AG04450 (cell line): ENCODE data around the gene ALG12. TPM values are rescaled to one million over a fixed set of nuclear protein-coding genes. Genes with fewer than 3 reads are reported as not detected.

ENCODE experiments used
- CTCF ChIA-PET: fragments of 300-600, 350-600 bp; formaldehyde crosslinking; extraction: SDS; loops from one replicate; lab custom pipeline; 2022; ENCODE audit warnings: antibody characterized with exemption, inconsistent platforms; lab: Charles Lee
- POLR2A ChIA-PET: fragments of 350-600 bp; formaldehyde crosslinking; extraction: SDS; loops from one replicate; lab custom pipeline; 2021; ENCODE audit warnings: antibody characterized with exemption, inconsistent platforms; lab: Yijun Ruan, JAX
- DNase-seq: peaks from one replicate; pipeline ENCODE4 v3.0.0-alpha.2; 2011; ENCODE audit warnings: low read depth, low spot score
- H3K27ac ChIP-seq: one replicate; pipeline ENCODE4 v1.5.1; 2012; ENCODE audit warnings: low read depth, low read length, control low read depth
- H3K27me3 ChIP-seq: one replicate; pipeline ENCODE4 v1.6.0; 2012; ENCODE audit warnings: low read length; ENCODE audit not compliant: control insufficient read depth, insufficient read depth
- H3K4me3 ChIP-seq: 2 replicates; pipeline ENCODE4 v1.5.1; 2011; ENCODE audit warnings: mild to moderate bottlenecking, low read depth, low read length, control low read depth
- H3K9me3 ChIP-seq: 2 replicates; pipeline ENCODE4 v1.5.1; 2012; ENCODE audit warnings: low read length; ENCODE audit not compliant: control insufficient read depth, insufficient read depth
- CTCF ChIP-seq: IDR thresholded peaks from 2 replicates; pipeline ENCODE4 v1.5.1; 2011; ENCODE audit warnings: low read depth, low read length, control low read depth, inconsistent platforms
- polyA plus RNA-seq: library from polyadenylated mRNA; depleted of rRNA; stranded (reverse); fragments of >200 nt; gene quantifications from 2 replicates; pipeline ENCODE4 v1.2.3, GENCODE V29; 2011; rRNA removed
- small RNA-seq: library from RNA; depleted of rRNA; stranded (forward); fragments of <200 nt; gene quantifications from one replicate; pipeline ENCODE3, GENCODE V24; 2012; ENCODE audit warnings: low read depth; ENCODE audit not compliant: insufficient read length

ALG12 gene
- polyA plus RNA-seq, 1 experiment = 5.6 TPM

GRCh38 chr22:49850959-49851802, 67.1 kb downstream of the ALG12 start:
- DNase-seq = no peak
- peaks cover 46% of the 10 kb centered on the region for H3K27me3 ChIP-seq
- TF ChIP-seq CTCF = no peak
- no peak overlapping the region for H3K4me3 ChIP-seq
- POLR2A ChIA-PET = no interaction called here
- peaks cover 5% of the 10 kb centered on the region; the same call in 1 of the 2 replicates for H3K9me3 ChIP-seq
- CTCF ChIA-PET = no interaction called here
- no peak overlapping the region for H3K27ac ChIP-seq

Small RNA genes lying within 50 kb of the gene (small RNA-seq; reads per million reads assigned to genes)
- not detected for gene MIR6821

Other genes starting within 250 kb of the ALG12 start
- gene BRD1, start 90.6 kb downstream of the ALG12 start, polyA plus RNA-seq = 4.6 and 6.0 TPM in 2 replicates
- gene ZBED4, start 64.6 kb downstream of the ALG12 start, polyA plus RNA-seq = 6.3 and 7.5 TPM in 2 replicates
- 31.6 and 35.4 TPM in 2 replicates for gene CRELD2, start 196 bp upstream of the ALG12 start, polyA plus RNA-seq
- gene PIM3, start 42.3 kb upstream of the ALG12 start, polyA plus RNA-seq = 6.1 and 8.2 TPM in 2 replicates
- not detected in 2 replicates for gene IL17REL, start 94.3 kb upstream of the ALG12 start, polyA plus RNA-seq
- not detected in 2 replicates for gene TTLL8, start 139.9 kb upstream of the ALG12 start, polyA plus RNA-seq
- 0.15 and 0.27 TPM in 2 replicates for gene MLC1, start 167.0 kb upstream of the ALG12 start, polyA plus RNA-seq
- 4.2 and 4.6 TPM in 2 replicates for gene MOV10L1, start 171.6 kb upstream of the ALG12 start, polyA plus RNA-seq